ENCODE measurements around the gene ATP6V0D1.

The ATP6V0D1 gene

GRCh38 chr16:67445126-67445426, 35.9 kb downstream of the ATP6V0D1 start:
- DNase-seq (ENCODE audit: low read depth) = no peak
- TF ChIP-seq CTCF (IDR thresholded peaks at IDR 0.05; ENCODE audit: control insufficient read depth, extremely low read depth, insufficient read depth) = no peak
- no peak overlapping the region for H3K4me3 ChIP-seq (ENCODE audit: low read depth, low read length)

- no peak for DNase-seq (ENCODE audit: low read depth)
- H3K4me3 ChIP-seq (ENCODE audit: low read depth, low read length) = no peak overlapping the region
- TF ChIP-seq CTCF (IDR thresholded peaks at IDR 0.05; ENCODE audit: control insufficient read depth, extremely low read depth, insufficient read depth) = no peak
These were observed 36.5 kb downstream of the ATP6V0D1 start for GRCh38 chr16:67444259-67445125.

GRCh38 chr16:67443265-67443664, 37.7 kb downstream of the ATP6V0D1 start:
- DNase-seq (ENCODE audit: low read depth) = no peak
- no peak for TF ChIP-seq CTCF (IDR thresholded peaks at IDR 0.05; ENCODE audit: control insufficient read depth, extremely low read depth, insufficient read depth)
- no peak overlapping the region for H3K4me3 ChIP-seq (ENCODE audit: low read depth, low read length)

- no peak for TF ChIP-seq CTCF (IDR thresholded peaks at IDR 0.05; ENCODE audit: control insufficient read depth, extremely low read depth, insufficient read depth)
- no peak for DNase-seq (ENCODE audit: low read depth)
- no peak overlapping the region for H3K4me3 ChIP-seq (ENCODE audit: low read depth, low read length)
These were observed 38.2 kb downstream of the ATP6V0D1 start for GRCh38 chr16:67442581-67443255.

GRCh38 chr16:67441907-67442306, 39.0 kb downstream of the ATP6V0D1 start:
- no peak for TF ChIP-seq CTCF (IDR thresholded peaks at IDR 0.05; ENCODE audit: control insufficient read depth, extremely low read depth, insufficient read depth)
- DNase-seq (ENCODE audit: low read depth) = no peak
- no peak overlapping the region for H3K4me3 ChIP-seq (ENCODE audit: low read depth, low read length)

GRCh38 chr16:67441271-67441753, 39.6 kb downstream of the ATP6V0D1 start:
- peak; percentile 96 for DNase-seq (ENCODE audit: low read depth)
- TF ChIP-seq CTCF (IDR thresholded peaks at IDR 0.05; ENCODE audit: control insufficient read depth, extremely low read depth, insufficient read depth) = no peak
- H3K4me3 ChIP-seq (ENCODE audit: low read depth, low read length) = no peak overlapping the region

All from LNCaP clone FGC (cell line).